ENCODE results near the gene SYT11. TPM values are rescaled to one million over a fixed set of nuclear protein-coding genes. Genes with fewer than 3 reads are reported as not detected.

The SYT11 gene
- total and polyA plus RNA-seq, 2 of the 8 experiments (the other 6 are each of a cell fraction or from before 2014, with no cell fraction given): 7.2 to 9.6 TPM

DNA sequence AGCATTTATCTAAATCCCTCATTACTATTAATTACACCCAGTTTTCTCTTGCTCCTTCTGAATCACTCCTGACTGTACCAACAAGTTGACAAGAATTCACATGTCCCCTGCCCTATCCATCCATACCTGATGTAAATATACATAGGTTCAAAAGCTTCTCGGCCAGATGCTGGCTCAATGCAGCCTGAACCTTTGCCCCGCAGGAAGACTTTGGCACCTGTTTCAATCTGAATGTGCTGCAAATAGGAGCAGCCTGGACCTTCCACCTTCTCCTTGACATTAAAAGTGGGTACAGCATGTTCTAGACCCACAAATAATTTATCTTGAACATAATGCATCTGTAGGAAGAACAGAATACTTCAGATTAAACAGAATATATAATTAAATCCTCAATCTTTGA, 66.1 kb downstream of the SYT11 start (continued):
- TF ChIP-seq, protein P1, sequence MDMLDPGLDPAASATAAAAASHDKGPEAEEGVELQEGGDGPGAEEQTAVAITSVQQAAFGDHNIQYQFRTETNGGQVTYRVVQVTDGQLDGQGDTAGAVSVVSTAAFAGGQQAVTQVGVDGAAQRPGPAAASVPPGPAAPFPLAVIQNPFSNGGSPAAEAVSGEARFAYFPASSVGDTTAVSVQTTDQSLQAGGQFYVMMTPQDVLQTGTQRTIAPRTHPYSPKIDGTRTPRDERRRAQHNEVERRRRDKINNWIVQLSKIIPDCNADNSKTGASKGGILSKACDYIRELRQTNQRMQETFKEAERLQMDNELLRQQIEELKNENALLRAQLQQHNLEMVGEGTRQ (IDR thresholded peaks at IDR 0.05; ENCODE audit: low read length): no peak
